Mesendoderm (in vitro differentiated cells): ENCODE measurements around the gene SNRNP25.

Experiments used
- DNase-seq: peaks from one replicate; pipeline ENCODE4 v3.0.0; 2013
- H2AK5ac ChIP-seq: 2 replicates; pipeline ENCODE4 v1.6.1; 2013; ENCODE audit warnings: low read length, inconsistent platforms
- H2BK120ac ChIP-seq: 2 replicates; pipeline ENCODE4 v1.6.1; 2013; ENCODE audit warnings: low read depth, mild to moderate bottlenecking, low read length, moderate library complexity, mixed read lengths
- H2BK15ac ChIP-seq: replicated peaks from 2 replicates; pipeline ENCODE4 v1.6.1; 2013; ENCODE audit warnings: low read depth, mild to moderate bottlenecking, moderate library complexity
- H2BK5ac ChIP-seq: 2 replicates; pipeline ENCODE4 v1.6.1; 2013; ENCODE audit warnings: low read length, inconsistent platforms
- H3K18ac ChIP-seq: 2 replicates; pipeline ENCODE4 v1.6.1; 2013; ENCODE audit warnings: mild to moderate bottlenecking, low read length, mixed read lengths
- H3K23ac ChIP-seq: one replicate; pipeline ENCODE4 v1.6.1; 2013; ENCODE audit warnings: low read length
- H3K27ac ChIP-seq: 2 replicates; pipeline ENCODE4 v1.5.1; 2013; ENCODE audit warnings: low read depth, mild to moderate bottlenecking, inconsistent platforms, low read length, moderate library complexity
- H3K27me3 ChIP-seq: 2 replicates; pipeline ENCODE4 v1.6.1; 2013; ENCODE audit warnings: low read length, control low read depth, mild to moderate bottlenecking, inconsistent platforms; ENCODE audit not compliant: insufficient read depth, poor library complexity
- H3K36me3 ChIP-seq: 2 replicates; pipeline ENCODE4 v1.6.1; 2013; ENCODE audit warnings: low read length, inconsistent platforms; ENCODE audit not compliant: control insufficient read depth, insufficient read depth
- H3K4ac ChIP-seq: one replicate; pipeline ENCODE4 v1.6.1; 2013; ENCODE audit warnings: low read depth, mild to moderate bottlenecking, low read length, moderate library complexity
- H3K4me1 ChIP-seq: 2 replicates; pipeline ENCODE4 v1.6.1; 2013; ENCODE audit warnings: low read depth, low read length, inconsistent platforms; ENCODE audit not compliant: control insufficient read depth
- H3K4me2 ChIP-seq: 2 replicates; pipeline ENCODE4 v1.6.1; 2013; ENCODE audit warnings: low read length
- H3K4me3 ChIP-seq: 2 replicates; pipeline ENCODE4 v1.5.1; 2013; ENCODE audit warnings: mild to moderate bottlenecking, low read length
- H3K56ac ChIP-seq: one replicate; pipeline ENCODE4 v1.6.1; 2013; ENCODE audit warnings: low read length
- H3K79me1 ChIP-seq: 2 replicates; pipeline ENCODE4 v1.6.1; 2013; ENCODE audit warnings: low read length, inconsistent platforms
- H3K79me2 ChIP-seq: 2 replicates; pipeline ENCODE4 v1.6.1; 2013; ENCODE audit warnings: mild to moderate bottlenecking, low read length; ENCODE audit not compliant: control insufficient read depth, insufficient read depth
- H3K9ac ChIP-seq: 2 replicates; pipeline ENCODE4 v1.6.1; 2013; ENCODE audit warnings: low read length, inconsistent platforms
- H4K5ac ChIP-seq: one replicate; pipeline ENCODE4 v1.6.1; 2013; ENCODE audit warnings: low read length
- H4K8ac ChIP-seq: one replicate; pipeline ENCODE4 v1.6.1; 2013; ENCODE audit warnings: low read depth, mild to moderate bottlenecking, control low read depth, low read length, moderate library complexity
- WGBS: extraction: QIAGEN DNeasy Blood & Tissue Kit; methylation state at CpG from one replicate; pipeline ENCODE4 v1.1.7; 2013; ENCODE audit warnings: low lambda C conversion rate, missing lambda C conversion rate; ENCODE audit not compliant: insufficient coverage; ENCODE audit errors: extremely low coverage; 5-methylcytosine and 5-hydroxymethylcytosine counted together

SNRNP25 gene

DNA sequence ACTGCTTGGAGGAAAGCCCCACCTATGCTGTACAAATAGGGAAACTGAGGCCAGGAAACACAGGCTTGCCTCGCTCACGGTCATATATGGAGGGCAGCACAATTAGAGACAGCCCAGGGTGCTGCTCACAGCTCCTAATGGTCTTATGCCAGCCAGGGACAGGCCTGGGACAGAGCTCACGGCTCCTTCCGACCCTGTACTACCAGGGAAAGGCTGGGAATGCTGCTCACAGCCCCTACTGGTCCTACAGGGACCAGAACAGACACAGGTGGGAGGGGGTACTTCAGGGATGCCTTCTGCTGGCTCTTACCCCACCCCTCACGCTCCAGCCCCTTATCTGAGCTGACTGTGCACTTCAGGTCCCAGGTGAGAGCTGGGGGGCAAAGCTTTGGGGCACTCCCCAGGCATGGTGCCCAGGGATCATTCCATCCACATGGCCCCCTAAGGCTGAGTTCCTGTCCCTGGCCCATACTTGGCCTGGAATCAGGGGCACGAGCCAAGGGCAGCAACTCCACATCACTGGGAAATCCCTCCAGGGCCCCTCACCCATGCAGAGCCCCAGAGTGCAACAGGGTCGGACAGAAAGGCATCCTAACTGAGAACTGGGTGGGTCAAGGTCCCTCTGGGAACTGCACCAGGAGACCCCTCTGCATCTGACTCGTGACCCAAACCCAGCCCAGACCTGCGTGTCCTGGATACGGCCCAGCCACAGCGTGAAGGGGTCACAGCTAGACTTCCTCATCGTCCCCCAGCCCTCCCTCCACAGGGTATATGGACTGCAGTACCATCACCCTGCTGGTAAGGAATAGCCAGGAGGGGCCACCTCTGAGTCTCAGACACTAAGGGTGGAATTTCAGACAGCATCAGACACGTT is 12.9 kb downstream of the SNRNP25 start:
- Histone ChIP-seq H3K79me1 (peaks cover 42% of the 10 kb centered on the region), H3K79me2 (peaks cover 31% of the 10 kb centered on the region), H4K8ac (no peak overlapping the region), H2BK5ac (no peak overlapping the region), H3K36me3 (peaks cover 9% of the 10 kb centered on the region), H3K4me1 (peaks cover 15% of the 10 kb centered on the region), H3K27me3 (no peaks in the 10 kb centered on the region), H2BK120ac (no peak overlapping the region), H4K5ac (no peak overlapping the region), H3K56ac (peak overlapping the region; percentile 22), H2AK5ac (no peak overlapping the region), H3K23ac (peak overlapping the region; percentile 37), H3K18ac (no peak overlapping the region), H3K4me3 (no peak overlapping the region), H3K4me2 (no peak overlapping the region), H2BK15ac (no peak overlapping the region), H3K27ac (no peak overlapping the region), H3K4ac (no peak overlapping the region), H3K9ac (no peak overlapping the region)
- no CpG with 5 or more reads among the region's 13 CpGs for WGBS
- DNase-seq = peak; percentile 61

DNA sequence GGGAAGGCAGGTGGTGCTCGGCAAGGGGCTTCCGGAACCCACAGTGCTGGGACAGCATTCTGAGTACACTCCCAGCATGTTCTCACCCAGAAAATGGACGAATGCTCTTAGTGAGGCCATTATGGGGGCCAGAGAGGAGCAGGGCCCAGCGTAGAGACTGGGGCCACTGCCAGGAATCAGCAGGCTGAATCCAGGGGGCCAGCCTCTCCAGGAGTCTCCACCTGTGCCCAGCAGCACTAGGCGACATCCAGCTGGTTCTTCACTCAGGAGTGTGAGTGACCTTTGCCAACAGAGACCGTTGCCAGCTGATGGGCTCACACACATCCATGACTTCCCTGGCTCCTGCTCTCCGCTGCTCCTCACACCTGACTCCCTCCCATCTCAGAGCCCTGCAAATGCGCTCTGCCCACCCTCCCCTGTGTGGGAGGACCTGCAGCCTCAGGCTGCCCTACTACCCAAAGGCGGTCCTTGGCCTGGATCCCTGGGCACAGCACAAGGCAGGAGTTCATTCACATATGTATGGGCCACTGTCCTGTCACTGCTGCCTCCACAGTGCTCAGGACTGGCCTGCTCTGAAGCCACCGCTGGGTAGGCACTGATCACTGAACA is 13.7 kb downstream of the SNRNP25 start:
- H3K4me3 ChIP-seq = no peak overlapping the region
- no peaks in the 10 kb centered on the region for H3K27me3 ChIP-seq
- H3K36me3 ChIP-seq = peaks cover 9% of the 10 kb centered on the region
- no peak overlapping the region for H3K4me2 ChIP-seq
- peaks cover 15% of the 10 kb centered on the region for H3K4me1 ChIP-seq
- no peak overlapping the region for H4K5ac ChIP-seq
- no peak overlapping the region for H3K4ac ChIP-seq
- no peak overlapping the region for H3K56ac ChIP-seq
- H3K18ac ChIP-seq = no peak overlapping the region
- H3K9ac ChIP-seq = peak overlapping the region; percentile 40
- peaks cover 33% of the 10 kb centered on the region for H3K79me2 ChIP-seq
- H3K79me1 ChIP-seq = peaks cover 42% of the 10 kb centered on the region
- no peak overlapping the region for H2BK120ac ChIP-seq
- H4K8ac ChIP-seq = no peak overlapping the region
- no peak overlapping the region for H3K27ac ChIP-seq
- H2BK15ac ChIP-seq = no peak overlapping the region
- H3K23ac ChIP-seq = no peak overlapping the region
- WGBS = no CpG with 5 or more reads among the region's 10 CpGs
- DNase-seq = no peak
- no peak overlapping the region for H2AK5ac ChIP-seq
- H2BK5ac ChIP-seq = no peak overlapping the region

DNA sequence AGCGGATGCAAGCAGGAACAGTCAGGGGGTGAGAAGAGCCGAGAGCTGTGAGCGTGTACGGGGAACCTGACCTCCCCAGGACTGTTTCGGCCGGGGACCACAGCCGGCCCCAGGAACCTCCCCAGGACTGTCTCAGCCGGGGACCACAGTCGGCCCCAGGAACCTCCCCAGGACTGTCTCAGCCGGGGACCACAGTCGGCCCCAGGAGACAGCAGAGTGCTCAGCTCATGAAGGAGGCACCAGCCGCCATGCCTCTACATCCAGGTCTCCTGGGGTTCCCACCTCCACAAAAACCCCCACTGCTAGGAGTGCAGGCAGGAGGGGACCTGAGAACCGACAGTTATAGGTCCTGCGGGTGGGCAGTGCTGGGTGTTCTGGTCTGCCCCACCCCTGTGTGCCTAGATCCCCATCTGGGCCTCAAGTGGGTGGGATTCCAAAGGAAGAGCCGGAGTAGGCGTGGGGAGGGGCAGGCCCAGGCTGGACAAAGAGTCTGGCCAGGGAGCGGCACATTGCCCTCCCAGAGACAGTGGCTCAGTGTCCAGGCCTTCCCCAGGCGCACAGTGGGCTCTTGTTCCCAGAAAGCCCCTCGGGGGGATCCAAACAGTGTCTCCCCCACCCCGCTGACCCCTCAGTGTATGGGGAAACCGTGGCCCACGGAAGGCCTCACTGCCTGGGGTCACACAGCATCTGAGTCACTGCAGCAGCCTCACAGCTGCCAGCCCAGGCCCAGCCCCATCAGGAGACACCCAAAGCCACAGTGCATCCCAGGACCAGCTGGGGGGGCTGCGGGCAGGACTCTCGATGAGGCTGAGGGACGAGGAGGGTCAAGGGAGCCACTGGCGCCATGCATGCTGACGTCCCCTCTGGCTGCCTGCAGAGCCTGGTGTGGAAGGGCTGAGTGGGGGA is 14.5 kb downstream of the SNRNP25 start:
- Histone ChIP-seq H3K4ac (no peak overlapping the region), H3K56ac (peak overlapping the region; percentile 57), H3K23ac (no peak overlapping the region), H3K4me2 (no peak overlapping the region), H4K8ac (no peak overlapping the region), H3K79me1 (peaks cover 42% of the 10 kb centered on the region), H3K18ac (no peak overlapping the region), H2BK15ac (no peak overlapping the region), H3K9ac (peak overlapping the region; percentile 40), H3K4me3 (no peak overlapping the region), H2BK5ac (no peak overlapping the region), H2AK5ac (no peak overlapping the region), H4K5ac (no peak overlapping the region), H3K27ac (no peak overlapping the region), H3K79me2 (peaks cover 33% of the 10 kb centered on the region), H2BK120ac (no peak overlapping the region), H3K4me1 (peaks cover 17% of the 10 kb centered on the region), H3K36me3 (peaks cover 9% of the 10 kb centered on the region), H3K27me3 (no peaks in the 10 kb centered on the region)
- no CpG with 5 or more reads among the region's 27 CpGs for WGBS
- no peak for DNase-seq

DNA sequence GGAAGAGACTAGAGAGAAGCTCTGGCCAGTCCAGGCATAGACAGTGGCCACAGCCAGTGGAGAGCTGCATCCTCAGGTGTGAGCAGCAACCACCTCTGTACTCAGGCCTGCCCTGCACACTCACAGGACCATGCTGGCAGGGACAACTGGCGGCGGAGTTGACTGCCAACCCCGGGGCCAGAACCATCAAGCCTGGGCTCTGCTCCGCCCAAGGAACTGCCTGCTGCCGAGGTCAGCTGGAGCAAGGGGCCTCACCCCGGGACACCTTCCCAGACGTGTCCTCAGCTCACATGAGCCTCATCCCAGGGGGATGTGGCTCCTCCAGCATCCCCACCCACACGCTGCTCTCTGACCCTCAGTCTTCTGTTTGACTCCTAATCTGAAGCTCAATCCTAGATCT is 15.6 kb downstream of the SNRNP25 start:
- Histone ChIP-seq H3K36me3 (peaks cover 5% of the 10 kb centered on the region), H3K4me3 (no peak overlapping the region), H2BK15ac (no peak overlapping the region), H3K4me1 (peaks cover 26% of the 10 kb centered on the region), H3K23ac (no peak overlapping the region), H3K56ac (peak overlapping the region; percentile 62), H3K79me1 (peaks cover 42% of the 10 kb centered on the region), H3K4me2 (no peak overlapping the region), H4K8ac (no peak overlapping the region), H3K4ac (no peak overlapping the region), H3K79me2 (peaks cover 33% of the 10 kb centered on the region), H2BK5ac (no peak overlapping the region), H3K27ac (no peak overlapping the region), H3K9ac (no peak overlapping the region), H3K18ac (no peak overlapping the region), H2AK5ac (no peak overlapping the region), H2BK120ac (no peak overlapping the region), H4K5ac (no peak overlapping the region), H3K27me3 (no peaks in the 10 kb centered on the region)
- WGBS = no CpG with 5 or more reads among the region's 8 CpGs
- DNase-seq = no peak

DNA sequence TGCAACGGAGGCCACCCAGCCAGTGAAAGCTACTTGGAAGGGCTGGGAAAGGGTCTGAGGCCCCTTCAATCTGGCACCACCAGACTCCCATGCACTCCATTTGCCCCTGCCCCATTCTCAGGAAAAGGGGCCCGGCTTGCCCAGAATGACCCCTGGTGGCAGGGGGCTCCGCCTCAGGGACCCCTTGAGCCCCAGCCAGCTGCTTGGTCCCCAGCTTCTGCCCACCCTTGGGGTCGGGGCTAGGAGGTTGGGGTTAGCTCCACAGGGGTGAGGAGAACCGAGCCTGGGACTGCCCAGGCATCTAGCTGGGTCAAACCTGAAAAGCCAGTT is 17.5 kb downstream of the SNRNP25 start:
- Histone ChIP-seq H2BK120ac (no peak overlapping the region), H3K23ac (no peak overlapping the region), H3K4ac (peak overlapping the region; percentile 6), H3K4me2 (peak overlapping the region; percentile 67), H3K18ac (peak overlapping the region; percentile 47), H3K79me2 (peaks cover 31% of the 10 kb centered on the region), H3K27me3 (no peaks in the 10 kb centered on the region), H4K8ac (no peak overlapping the region), H2BK5ac (peak overlapping the region; percentile 65), H2AK5ac (no peak overlapping the region), H3K27ac (peak overlapping the region; percentile 79), H3K4me1 (peaks cover 41% of the 10 kb centered on the region), H4K5ac (no peak overlapping the region), H3K79me1 (peaks cover 34% of the 10 kb centered on the region), H3K56ac (peak overlapping the region; percentile 87), H2BK15ac (no peak overlapping the region), H3K9ac (peak overlapping the region; percentile 92), H3K36me3 (no peaks in the 10 kb centered on the region), H3K4me3 (no peak overlapping the region)
- no peak for DNase-seq
- WGBS = no CpG with 5 or more reads among the region's 5 CpGs
